Activated CD8-positive, alpha-beta memory T cell treated with anti-CD3 and anti-CD28 coated beads, Interleukin-2, amount 10 ng/mL, durations not matched to agents 7 days and 5 days (primary cell): ENCODE data around the gene SLC22A12. TPM values are rescaled to one million over a fixed set of nuclear protein-coding genes. Genes with fewer than 3 reads are reported as not detected.

Experiments
- ATAC-seq: fragments of 150-1000 bp; cut with Tn5 transposase; one replicate; pipeline ENCODE4 v1.10.0; 2021; ENCODE audit warnings: moderate library complexity
- CTCF ChIA-PET: fragments of 350-600 bp; sonication (Branson Sonifier 250); formaldehyde crosslinking; loops from one replicate; lab custom pipeline; 2021; ENCODE audit warnings: antibody characterized with exemption; lab: Charles Lee
- DNase-seq: peaks from one replicate; pipeline ENCODE4 v3.0.0-alpha.2; 2020
- H3K27ac Mint-ChIP-seq: one replicate; pipeline ENCODE4 v1.8.0; 2021; ENCODE audit warnings: mild to moderate bottlenecking, mixed read lengths
- H3K27me3 Mint-ChIP-seq: one replicate; pipeline ENCODE4 v1.8.0; 2021; ENCODE audit warnings: mixed read lengths
- H3K36me3 Mint-ChIP-seq: one replicate; pipeline ENCODE4 v1.8.0; 2021; ENCODE audit warnings: mild to moderate bottlenecking, mixed read lengths
- H3K4me1 Mint-ChIP-seq: one replicate; pipeline ENCODE4 v1.8.0; 2021; ENCODE audit warnings: mixed read lengths
- H3K4me3 Mint-ChIP-seq: one replicate; pipeline ENCODE4 v1.8.0; 2021; ENCODE audit warnings: mild to moderate bottlenecking, moderate library complexity, mixed read lengths
- H3K9me3 Mint-ChIP-seq: one replicate; pipeline ENCODE4 v1.8.0; 2022; ENCODE audit warnings: low read depth, mixed read lengths
- total RNA-seq, 2 experiments: library from RNA; stranded (reverse); gene quantifications; one replicate each; pipeline ENCODE4 v1.2.3, GENCODE V29; 2021

SLC22A12 gene
- total RNA-seq, 2 experiments from 2014 or later: not detected

GRCh38 chr11:64638018-64638665 is 47.1 kb downstream of the SLC22A12 start:
- no peaks in the 10 kb centered on the region for H3K27me3 Mint-ChIP-seq
- DNase-seq (no peak), ATAC-seq (no peak)
- H3K36me3 Mint-ChIP-seq: no peaks in the 10 kb centered on the region
- no peak overlapping the region for H3K27ac Mint-ChIP-seq
- peaks cover 13% of the 10 kb centered on the region for H3K4me1 Mint-ChIP-seq
- CTCF ChIA-PET: no interaction called here
- H3K9me3 Mint-ChIP-seq: no peaks in the 10 kb centered on the region
- H3K4me3 Mint-ChIP-seq: no peak overlapping the region

- Mint-ChIP-seq H3K27me3 (peaks cover 3% of the 10 kb centered on the region), H3K4me3 (no peak overlapping the region), H3K36me3 (no peaks in the 10 kb centered on the region), H3K27ac (no peak overlapping the region), H3K4me1 (peaks cover 8% of the 10 kb centered on the region), H3K9me3 (no peaks in the 10 kb centered on the region)
- DNase-seq (no peak), ATAC-seq (no peak)
- CTCF ChIA-PET: interaction anchor here (1.7 kb wide), 1 partner anchor 27 kb away, joined by 3 read pairs; no protein-coding TSS in a partner anchor
These were observed 47.8 kb downstream of the SLC22A12 start for GRCh38 chr11:64638829-64639228.

- Mint-ChIP-seq H3K27ac (no peak overlapping the region), H3K4me3 (no peak overlapping the region), H3K27me3 (peaks cover 14% of the 10 kb centered on the region), H3K4me1 (peaks cover 2% of the 10 kb centered on the region), H3K9me3 (no peaks in the 10 kb centered on the region), H3K36me3 (no peaks in the 10 kb centered on the region)
- CTCF ChIA-PET: interaction anchor here (1.7 kb wide), 1 partner anchor 28 kb away, joined by 3 read pairs; no protein-coding TSS in a partner anchor
- DNase-seq: no peak
- no peak for ATAC-seq
These were observed 48.9 kb downstream of the SLC22A12 start for GRCh38 chr11:64639885-64640284.

GRCh38 chr11:64641596-64642417 is 50.8 kb downstream of the SLC22A12 start:
- peaks cover 30% of the 10 kb centered on the region for H3K27me3 Mint-ChIP-seq

DNA sequence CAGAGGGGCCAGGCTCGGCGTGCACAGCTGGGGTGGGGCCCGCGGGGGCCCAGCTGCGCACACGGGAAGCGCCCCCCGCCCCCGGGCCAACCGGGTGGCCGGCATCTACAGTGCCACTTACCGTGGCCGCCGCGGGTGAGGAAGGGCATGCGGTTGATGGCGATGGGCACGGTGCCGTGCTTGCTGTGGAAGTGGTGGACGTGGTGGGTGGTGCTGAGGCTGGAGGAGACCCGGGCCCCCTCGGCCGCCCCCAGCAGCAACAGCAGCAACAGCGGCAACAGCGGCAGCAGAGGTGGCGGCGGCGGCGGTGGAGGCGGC is 51.4 kb downstream of the SLC22A12 start:
- Mint-ChIP-seq H3K27ac (no peak overlapping the region), H3K9me3 (no peaks in the 10 kb centered on the region), H3K27me3 (peaks cover 30% of the 10 kb centered on the region), H3K4me3 (no peak overlapping the region), H3K4me1 (peaks cover 2% of the 10 kb centered on the region), H3K36me3 (no peaks in the 10 kb centered on the region)
- CTCF ChIA-PET: interaction anchor here (0.7 kb wide), 1 partner anchor 246 kb away, joined by 3 read pairs; no protein-coding TSS in a partner anchor
- ATAC-seq (no peak), DNase-seq (no peak)

More at GRCh38 chr11:64641596-64642417, 50.8 kb downstream of the SLC22A12 start:
- no peaks in the 10 kb centered on the region for H3K9me3 Mint-ChIP-seq
- H3K36me3 Mint-ChIP-seq: no peaks in the 10 kb centered on the region
- no peak overlapping the region for H3K27ac Mint-ChIP-seq
- no peak for ATAC-seq
- no peak overlapping the region for H3K4me3 Mint-ChIP-seq
- peaks cover 2% of the 10 kb centered on the region for H3K4me1 Mint-ChIP-seq
- CTCF ChIA-PET: no interaction called here
- no peak for DNase-seq

GRCh38 chr11:64642871-64643255 is 51.8 kb downstream of the SLC22A12 start:
- no peaks in the 10 kb centered on the region for H3K9me3 Mint-ChIP-seq
- H3K36me3 Mint-ChIP-seq: no peaks in the 10 kb centered on the region
- H3K4me3 Mint-ChIP-seq: no peak overlapping the region
- no peak for ATAC-seq
- CTCF ChIA-PET: interaction anchor here (0.7 kb wide), 1 partner anchor 246 kb away, joined by 3 read pairs; no protein-coding TSS in a partner anchor
- peaks cover 2% of the 10 kb centered on the region for H3K4me1 Mint-ChIP-seq
- no peak for DNase-seq
- H3K27me3 Mint-ChIP-seq: peaks cover 30% of the 10 kb centered on the region
- no peak overlapping the region for H3K27ac Mint-ChIP-seq

DNA sequence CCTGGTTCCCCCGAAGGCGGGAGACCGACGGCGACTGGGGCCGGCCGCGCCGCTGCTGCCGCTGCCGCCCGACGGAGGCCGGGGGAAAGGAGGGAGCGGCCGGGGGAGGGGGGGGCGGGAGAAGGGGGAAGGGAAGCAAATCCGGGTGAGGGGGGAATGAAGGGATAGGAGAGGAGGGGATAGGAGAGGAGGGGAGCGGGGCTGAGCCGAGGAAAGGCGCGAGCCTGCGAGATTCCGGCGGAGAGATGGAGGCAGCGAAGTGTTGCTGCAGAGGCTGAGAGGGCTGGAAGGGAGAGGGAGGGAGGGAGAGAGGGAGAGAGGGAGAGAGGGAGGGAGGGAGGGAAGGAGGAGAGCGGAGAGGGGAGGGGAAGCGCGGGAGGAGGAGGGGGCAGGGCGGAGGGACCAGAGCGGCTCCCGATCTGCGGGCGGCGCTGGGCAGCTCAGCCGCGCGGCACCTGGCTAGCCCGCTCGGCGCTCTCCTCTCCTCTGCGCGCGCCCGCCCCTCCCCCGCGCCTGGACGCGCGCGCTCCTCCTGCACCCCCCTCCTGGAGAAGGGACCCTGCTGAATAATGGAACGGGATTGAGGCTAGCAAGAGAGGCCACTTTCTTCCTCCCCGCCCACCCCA is 52.3 kb downstream of the SLC22A12 start:
- no peaks in the 10 kb centered on the region for H3K36me3 Mint-ChIP-seq

DNA sequence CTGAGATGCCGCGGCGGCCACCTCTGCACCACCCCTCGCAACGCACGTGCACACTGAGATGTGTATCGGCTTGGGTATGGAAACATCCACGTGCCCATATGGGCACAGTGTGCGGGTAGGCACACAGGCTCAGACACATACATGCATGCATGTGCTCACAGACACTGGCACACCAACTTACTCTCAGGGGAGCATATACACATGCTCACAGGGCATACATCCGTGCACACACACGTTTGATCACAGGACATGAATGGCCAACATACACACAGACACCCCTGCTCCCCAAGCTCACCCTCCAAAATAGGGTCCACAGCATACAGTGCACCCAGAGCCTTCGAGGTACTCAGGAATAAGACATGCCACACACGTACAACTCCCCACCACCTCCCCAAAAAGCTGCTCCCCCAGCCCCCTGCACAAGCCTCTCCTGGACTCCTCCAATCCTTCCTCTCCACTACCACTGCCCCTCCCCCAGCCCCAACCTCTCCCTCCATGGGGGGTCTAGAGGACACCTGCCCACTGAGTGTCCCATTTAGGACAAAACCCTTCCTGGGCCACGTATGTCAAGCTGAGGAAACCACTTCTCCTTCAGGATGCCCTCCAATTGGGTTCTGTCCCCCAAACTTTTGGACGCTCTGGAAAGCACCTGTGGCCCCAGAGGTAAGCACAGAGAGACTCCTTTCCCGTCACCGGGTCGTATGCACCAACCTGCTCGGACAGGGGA is 53.1 kb downstream of the SLC22A12 start:
- no peak overlapping the region for H3K27ac Mint-ChIP-seq
- DNase-seq (no peak), ATAC-seq (no peak)
- no peaks in the 10 kb centered on the region for H3K9me3 Mint-ChIP-seq
- CTCF ChIA-PET: interaction anchor here (0.8 to 1.2 kb wide), 3 partner anchors 9 to 195 kb away, joined by 3 to 4 read pairs (median 3); no protein-coding TSS in a partner anchor
- no peak overlapping the region for H3K4me3 Mint-ChIP-seq
- H3K4me1 Mint-ChIP-seq: peaks cover 2% of the 10 kb centered on the region
- peaks cover 32% of the 10 kb centered on the region for H3K27me3 Mint-ChIP-seq
- no peaks in the 10 kb centered on the region for H3K36me3 Mint-ChIP-seq

More for the DNA sequence above, 52.3 kb downstream of the SLC22A12 start:
- CTCF ChIA-PET: interaction anchor here (0.7 kb wide), 1 partner anchor 247 kb away, joined by 3 read pairs; no protein-coding TSS in a partner anchor
- H3K27me3 Mint-ChIP-seq: peaks cover 30% of the 10 kb centered on the region
- ATAC-seq (no peak), DNase-seq (no peak)
- no peak overlapping the region for H3K4me3 Mint-ChIP-seq
- H3K27ac Mint-ChIP-seq: no peak overlapping the region
- peaks cover 2% of the 10 kb centered on the region for H3K4me1 Mint-ChIP-seq
- no peaks in the 10 kb centered on the region for H3K9me3 Mint-ChIP-seq

DNA sequence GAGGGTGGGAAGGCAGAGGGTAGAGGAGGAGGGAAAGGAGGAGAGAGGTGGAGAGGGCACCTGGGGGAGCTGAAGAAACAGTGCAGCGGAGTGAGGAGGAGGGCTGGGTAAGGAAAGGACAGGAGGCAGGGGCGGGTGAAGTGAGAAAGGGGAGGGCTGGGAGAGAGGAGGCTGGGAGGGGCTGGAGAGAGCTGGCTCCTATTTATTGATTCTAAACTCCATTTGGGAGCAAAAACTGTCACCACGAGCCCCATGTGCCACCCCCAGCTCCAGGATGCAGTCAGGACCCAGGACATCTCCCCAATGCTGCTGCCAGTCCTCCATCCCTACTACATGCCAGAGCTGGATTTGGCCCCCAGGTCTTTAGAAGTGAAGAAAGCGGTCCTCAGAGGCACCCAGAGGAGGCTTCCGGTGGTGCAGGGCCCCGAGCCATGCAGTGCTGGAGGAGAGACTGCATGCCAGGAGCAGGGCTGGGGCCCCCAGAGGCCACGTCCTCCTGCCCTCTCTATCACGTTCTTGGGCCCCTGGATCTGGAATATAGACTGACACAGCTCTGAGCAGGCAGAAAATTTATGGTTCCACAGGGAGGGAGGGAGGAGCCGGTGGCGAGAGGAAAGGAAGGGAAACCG is 53.7 kb downstream of the SLC22A12 start:
- Mint-ChIP-seq H3K27ac (no peak overlapping the region), H3K4me3 (no peak overlapping the region), H3K4me1 (peaks cover 2% of the 10 kb centered on the region), H3K27me3 (peaks cover 35% of the 10 kb centered on the region), H3K9me3 (no peaks in the 10 kb centered on the region), H3K36me3 (no peaks in the 10 kb centered on the region)
- ATAC-seq (peak; percentile 47), DNase-seq (no peak)
- CTCF ChIA-PET: interaction anchor here (0.8 to 1.2 kb wide), 3 partner anchors 8 to 195 kb away, joined by 3 to 4 read pairs (median 3); no protein-coding TSS in a partner anchor

DNA sequence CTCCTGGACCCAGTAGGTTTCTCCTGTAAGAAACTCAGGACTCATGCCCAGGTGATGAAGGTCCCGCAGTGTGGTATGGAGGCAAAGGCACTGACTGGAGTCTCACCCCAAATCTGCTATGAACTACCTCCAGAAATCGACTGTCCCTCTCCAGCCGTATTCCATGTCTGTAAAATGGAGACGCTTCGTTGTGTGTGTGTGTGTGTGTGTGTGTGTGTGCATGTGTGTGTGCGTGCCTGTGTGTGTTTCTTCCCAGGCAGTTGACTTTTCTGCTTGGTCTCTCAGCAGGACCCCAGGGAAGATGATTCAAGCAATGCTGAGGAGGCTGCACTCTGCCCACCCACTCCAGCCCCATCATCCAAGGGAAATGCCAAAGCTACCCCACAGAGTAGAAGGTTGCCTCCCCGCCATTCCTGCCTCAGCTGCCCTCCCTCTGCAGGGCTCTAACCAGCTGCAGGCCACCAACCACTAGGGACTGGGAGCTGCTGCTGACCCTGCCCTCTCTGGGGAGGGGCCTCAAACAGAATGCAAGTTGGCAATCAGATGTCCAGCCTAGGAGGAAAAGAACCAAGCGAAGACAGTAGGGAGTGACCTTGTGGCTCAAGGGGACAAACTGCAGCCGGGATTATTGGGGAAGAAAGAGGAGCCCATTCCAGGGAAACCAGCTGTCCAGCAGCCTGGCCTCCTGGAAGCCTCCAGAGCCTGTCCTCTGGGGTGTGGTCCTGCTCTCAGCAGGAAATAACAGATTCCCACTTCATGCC is 56.2 kb downstream of the SLC22A12 start:
- no peak for DNase-seq
- Mint-ChIP-seq H3K27ac (no peak overlapping the region), H3K27me3 (peaks cover 35% of the 10 kb centered on the region), H3K4me3 (no peak overlapping the region), H3K4me1 (peaks cover 2% of the 10 kb centered on the region), H3K9me3 (no peaks in the 10 kb centered on the region), H3K36me3 (no peaks in the 10 kb centered on the region)
- no peak for ATAC-seq
- CTCF ChIA-PET: interaction anchor here (0.5 to 2.7 kb wide), 3 partner anchors 41 to 859 kb away, joined by 3 to 13 read pairs (median 5); no protein-coding TSS in a partner anchor

DNA sequence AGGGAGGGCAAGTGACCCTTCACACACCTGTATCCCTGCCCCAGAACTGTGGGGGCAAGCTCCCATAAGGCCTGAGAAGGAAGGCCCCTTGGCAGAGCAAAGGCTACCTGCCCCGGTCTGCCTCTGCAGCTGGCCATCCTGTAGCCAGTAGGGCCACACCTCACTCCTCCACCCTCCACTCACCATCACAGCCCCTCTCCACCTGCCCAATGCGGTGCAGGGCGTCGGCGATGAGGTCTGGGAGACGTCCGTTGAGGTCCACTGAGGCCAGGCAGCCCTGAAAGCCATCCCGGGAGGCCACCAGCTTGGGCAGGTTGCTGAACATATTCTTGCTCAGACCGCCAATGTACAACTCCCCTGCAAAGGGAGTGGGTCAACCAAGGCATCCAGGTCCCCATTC is 57.5 kb downstream of the SLC22A12 start:
- no peaks in the 10 kb centered on the region for H3K9me3 Mint-ChIP-seq
- H3K4me3 Mint-ChIP-seq: no peak overlapping the region
- peaks cover 2% of the 10 kb centered on the region for H3K4me1 Mint-ChIP-seq
- no peak overlapping the region for H3K27ac Mint-ChIP-seq
- DNase-seq (no peak), ATAC-seq (no peak)
- H3K36me3 Mint-ChIP-seq: no peaks in the 10 kb centered on the region
- CTCF ChIA-PET: interaction anchor here (1.1 to 2.7 kb wide), 4 partner anchors 15 to 289 kb away, joined by 5 to 13 read pairs (median 6); no protein-coding TSS in a partner anchor
- H3K27me3 Mint-ChIP-seq: peaks cover 33% of the 10 kb centered on the region

GRCh38 chr11:64649291-64649697 is 58.3 kb downstream of the SLC22A12 start:
- DNase-seq (no peak), ATAC-seq (no peak)
- Mint-ChIP-seq H3K4me3 (no peak overlapping the region), H3K4me1 (no peaks in the 10 kb centered on the region), H3K9me3 (no peaks in the 10 kb centered on the region), H3K27ac (no peak overlapping the region), H3K36me3 (no peaks in the 10 kb centered on the region), H3K27me3 (peaks cover 27% of the 10 kb centered on the region)
- CTCF ChIA-PET: interaction anchor here (0.8 to 2.7 kb wide), 4 partner anchors 19 to 289 kb away, joined by 3 to 13 read pairs (median 5); no protein-coding TSS in a partner anchor
